GM18873 (cell line): ENCODE data around the gene GALNT9.

Experiments
- ATAC-seq: cut with Tn5 transposase; IDR thresholded peaks from one replicate; pipeline ENCODE4 v1.9.1; 2021; ENCODE audit warnings: mild to moderate bottlenecking, moderate library complexity, moderate number of reproducible peaks; ENCODE audit not compliant: unreplicated experiment, low FRiP score

The GALNT9 gene

DNA sequence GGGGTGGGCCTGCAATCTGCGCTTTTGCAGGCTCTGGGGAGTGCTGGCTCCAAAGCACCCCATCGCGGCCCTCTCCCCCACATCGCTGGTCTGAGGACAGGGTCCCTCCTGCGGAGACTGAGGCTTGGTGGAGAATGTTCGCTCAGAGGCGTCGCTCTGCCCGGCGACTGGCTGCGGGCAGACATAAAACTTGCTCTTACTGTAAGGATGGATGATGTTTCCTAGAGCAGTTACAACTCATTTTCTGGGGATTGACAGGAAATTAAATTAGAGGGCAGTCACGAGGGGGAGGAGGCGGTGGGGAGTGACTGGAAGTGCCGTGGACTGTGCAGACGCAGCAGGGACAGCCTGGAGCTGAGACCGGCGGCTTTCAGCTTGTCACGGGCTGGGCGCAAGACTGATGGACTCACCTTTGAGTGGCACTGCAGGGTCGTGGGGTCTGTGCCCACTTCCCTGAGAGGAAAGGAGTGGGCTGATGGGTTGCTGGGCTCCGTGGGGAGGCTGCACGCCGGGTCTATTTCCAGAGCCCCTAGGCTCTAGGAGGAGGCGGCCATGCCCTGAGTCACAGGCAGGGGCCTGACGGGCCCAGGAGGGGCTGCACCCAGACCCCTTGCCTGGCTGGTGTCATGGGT, 152.4 kb downstream of the GALNT9 start:
- no peak for ATAC-seq

DNA sequence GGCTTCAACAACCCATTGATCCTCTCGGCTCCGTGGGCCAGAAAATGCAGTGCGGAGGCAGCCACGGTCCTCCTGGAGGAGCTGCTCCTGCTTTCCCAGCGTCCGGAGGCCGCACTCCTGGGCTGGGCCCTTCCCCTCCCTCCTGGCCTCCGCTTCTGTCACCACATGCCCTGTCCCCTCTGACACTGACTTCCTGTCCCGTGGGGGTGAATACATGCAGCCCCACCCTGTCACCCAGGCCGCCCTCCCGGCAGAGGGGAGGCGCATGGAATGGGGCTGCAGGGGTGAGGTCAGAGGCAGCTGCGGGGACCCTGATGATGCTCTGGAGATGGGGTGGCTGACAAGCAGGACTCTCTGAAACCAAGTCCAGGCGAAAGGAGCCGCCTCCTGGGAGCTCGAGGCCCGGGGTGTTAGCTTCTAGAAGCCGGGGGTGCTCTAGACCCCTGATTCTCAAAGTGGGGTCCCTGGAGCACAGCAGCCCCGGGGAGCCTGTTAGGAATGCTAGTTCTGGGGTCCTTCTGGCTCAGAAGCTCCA, 152.9 kb downstream of the GALNT9 start:
- no peak for ATAC-seq

DNA sequence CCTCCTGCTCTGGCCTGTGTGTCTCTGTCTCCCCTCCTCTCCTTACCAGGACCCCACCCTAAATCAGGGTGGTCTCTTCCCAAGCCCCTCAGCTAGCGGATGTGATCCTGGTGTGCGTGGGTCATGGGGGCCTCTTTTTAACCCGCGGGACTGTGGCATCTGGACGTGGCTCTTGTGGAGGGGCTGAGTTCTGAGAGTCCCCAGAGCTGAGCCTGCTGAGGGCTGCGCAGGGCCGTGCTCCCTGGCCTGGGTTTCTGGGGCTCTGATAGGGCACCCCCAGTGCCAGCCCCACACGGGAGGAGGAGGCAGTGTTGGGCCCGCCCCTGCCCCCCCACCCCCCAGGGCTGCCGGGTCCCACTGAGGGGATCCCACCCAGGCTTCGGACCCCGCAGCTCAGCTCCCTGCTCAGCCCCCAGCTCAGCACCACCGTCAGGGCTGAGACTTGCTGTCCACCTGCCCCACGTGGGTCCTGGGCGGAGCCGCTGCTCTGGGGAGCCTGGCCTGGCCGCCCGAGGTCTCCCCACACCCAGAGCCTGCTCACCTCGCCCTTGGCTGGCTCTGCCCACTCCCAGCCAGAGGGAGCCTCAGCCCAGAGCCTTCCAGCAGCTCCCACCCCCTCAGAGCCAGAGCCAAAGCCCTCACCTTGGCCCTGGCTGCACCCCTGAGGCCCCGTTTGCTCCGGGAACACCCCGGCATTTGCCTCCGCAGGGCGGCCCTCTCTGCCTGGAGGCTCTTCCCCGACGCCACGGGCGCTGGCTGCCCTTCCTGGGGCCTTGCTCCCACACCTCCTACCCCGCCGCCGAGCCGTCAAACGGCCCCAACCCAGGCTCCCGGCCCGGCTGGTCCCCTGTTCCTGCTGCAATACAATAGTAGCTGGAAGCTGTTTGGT, 153.6 kb downstream of the GALNT9 start:
- ATAC-seq: no peak

DNA sequence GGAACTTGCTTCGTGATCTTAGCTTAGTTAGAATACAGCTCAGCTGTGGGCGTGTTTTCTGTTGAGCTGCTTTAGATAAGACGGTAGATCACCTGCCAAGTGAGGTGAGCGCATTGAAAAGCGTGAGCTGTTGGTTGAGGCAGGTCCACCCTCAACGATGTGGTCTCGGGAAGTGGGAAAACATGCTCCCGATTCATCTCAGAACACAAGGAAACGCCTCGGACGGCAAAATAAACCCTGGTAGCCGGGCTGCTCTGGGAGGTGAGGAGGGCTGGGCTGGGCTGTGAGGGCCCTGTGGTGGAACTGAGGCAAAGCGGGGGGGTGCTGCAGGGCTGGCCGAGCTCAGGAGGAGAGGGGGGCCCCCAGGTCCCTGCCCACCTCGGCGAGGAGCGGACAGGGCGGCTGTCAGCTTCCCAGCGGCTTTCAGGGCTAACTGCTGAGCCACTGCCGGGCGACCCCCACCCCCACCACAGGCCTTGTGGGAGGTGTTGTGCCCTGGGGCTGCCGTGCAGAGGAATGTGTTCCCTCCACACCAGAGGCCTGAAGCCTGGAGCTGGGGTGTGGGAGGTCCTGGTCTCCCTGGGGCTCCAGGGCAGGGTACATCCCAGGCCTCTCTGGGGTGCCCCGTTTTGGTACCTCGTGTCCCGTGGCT, 154.4 kb downstream of the GALNT9 start:
- ATAC-seq: no peak

DNA sequence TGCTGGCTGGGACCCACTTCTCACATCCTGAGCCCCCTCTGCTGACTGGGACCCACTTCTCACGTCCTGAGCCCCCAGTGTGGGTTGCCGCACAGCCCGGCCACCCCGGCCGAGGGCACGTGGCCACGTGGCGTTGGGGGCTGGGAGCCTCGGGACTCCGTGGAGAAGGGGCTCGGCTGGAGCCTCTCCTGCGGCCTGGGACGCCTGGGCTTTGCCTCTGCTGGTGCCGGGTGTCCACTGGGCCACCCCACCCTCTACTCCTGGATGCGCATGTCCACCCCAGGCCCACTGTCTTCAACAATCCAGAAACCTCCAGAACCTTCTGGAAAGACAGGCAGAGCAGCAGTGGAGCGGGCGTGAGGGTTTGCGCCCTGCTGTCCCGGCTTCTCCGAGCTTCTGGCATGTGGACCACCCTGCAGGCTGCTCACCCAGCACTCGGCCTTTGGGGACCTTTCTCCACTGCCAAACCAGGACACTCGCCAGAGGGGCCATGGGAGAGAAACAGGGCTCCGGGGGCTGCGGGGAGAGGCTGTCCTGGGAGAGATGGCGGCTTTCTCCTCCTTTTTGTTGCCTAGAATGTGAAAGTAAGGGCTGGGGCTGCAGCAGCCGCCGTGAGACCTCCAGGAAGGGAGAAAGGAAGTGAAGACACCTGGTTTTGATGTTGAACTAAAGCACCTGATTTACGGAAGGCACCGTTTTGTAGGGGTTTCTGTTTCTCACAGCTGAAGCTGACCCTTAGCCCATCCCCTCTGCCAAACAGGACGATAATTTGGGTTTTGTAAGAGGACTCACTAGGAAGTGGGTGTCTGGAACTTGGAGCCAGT, 155.2 kb downstream of the GALNT9 start:
- ATAC-seq: no peak

DNA sequence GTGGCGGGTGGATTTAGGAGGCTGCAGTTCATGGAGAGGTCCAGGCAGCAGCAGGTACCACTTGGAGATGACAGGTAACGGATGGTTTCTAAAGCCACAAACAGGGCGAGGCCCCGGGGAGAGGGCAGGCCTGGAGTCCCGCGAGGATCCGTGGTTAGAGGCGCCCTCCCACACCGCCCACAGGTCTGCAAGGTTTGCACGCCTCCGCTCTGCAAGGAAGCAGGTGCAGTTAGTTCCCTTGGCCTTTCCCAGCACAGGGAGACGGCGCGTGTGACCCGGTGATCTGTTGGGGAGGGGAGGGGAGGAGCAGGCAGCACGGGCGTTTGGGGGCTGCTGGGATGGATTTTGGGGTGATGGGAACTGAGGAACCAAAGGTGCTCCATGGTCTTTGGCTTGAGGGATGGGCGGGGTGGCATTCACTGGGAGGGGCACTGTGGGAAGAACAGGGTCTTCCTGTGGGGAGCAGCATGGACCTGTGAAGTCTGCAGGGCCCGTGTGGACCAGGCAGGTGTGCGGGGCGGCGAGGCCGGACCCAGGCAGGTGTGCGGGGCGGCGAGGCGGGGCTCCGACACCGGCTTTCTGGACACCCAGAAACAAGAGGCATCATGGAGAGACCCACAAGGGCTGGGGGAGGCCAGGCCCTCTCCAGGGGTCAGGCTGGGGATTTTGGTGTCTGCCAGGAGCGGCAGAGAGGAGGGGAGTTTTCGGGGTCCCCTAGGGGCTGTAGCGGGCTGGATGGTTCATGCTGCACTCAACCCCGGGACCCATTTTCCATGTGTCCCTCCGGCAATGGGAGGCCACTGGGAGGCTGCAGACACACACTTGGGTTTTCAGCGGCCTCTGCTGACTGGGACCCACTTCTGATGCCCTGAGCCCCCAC, 156.0 kb downstream of the GALNT9 start:
- ATAC-seq: no peak

DNA sequence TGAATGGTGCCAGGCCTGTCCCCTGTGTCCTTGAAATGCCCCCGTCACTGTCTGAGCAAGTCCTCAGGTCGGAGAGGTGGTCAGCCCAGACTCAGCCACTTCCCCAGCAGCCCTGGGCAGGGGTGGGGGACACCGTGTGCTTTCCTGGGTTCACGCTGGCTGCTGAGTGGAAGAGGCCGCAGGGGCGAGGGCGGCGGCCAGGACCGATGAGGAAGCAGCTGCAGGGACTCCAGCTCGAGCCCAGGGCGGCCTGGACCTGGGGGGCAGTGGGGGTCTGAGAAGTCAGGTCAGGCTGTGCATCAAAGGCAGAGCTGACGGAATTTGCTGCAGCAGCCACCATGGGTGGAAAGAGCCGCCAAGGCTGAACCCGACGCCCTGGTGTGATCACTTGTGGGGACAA, 156.8 kb downstream of the GALNT9 start:
- no peak for ATAC-seq

DNA sequence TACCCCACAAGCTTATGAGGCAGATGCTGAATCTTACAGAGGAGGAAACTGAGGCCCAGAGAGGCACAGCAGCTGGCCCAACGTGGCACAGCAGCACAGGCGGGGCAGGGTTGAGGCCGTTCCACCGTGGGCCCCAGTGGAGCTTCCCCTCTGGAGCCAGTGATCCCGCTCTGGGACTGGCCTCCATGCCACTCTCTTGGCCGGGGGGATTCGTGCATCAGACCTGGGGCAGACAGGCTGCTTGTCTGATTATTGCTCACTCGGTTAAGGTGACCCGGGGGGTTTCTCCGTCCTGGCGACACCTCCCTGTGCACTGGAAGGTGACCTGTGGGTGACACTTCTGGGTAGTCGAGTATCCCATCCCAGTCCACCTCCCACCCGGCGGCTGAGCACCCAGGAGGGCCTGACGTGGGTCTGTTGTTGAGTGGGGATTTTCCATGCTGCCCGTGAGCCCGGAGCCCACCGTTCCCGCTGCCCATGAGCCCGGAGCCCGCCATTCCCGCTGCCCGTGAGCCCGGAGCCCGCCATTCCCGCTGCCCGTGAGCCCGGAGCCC, 157.3 kb downstream of the GALNT9 start:
- ATAC-seq: no peak

DNA sequence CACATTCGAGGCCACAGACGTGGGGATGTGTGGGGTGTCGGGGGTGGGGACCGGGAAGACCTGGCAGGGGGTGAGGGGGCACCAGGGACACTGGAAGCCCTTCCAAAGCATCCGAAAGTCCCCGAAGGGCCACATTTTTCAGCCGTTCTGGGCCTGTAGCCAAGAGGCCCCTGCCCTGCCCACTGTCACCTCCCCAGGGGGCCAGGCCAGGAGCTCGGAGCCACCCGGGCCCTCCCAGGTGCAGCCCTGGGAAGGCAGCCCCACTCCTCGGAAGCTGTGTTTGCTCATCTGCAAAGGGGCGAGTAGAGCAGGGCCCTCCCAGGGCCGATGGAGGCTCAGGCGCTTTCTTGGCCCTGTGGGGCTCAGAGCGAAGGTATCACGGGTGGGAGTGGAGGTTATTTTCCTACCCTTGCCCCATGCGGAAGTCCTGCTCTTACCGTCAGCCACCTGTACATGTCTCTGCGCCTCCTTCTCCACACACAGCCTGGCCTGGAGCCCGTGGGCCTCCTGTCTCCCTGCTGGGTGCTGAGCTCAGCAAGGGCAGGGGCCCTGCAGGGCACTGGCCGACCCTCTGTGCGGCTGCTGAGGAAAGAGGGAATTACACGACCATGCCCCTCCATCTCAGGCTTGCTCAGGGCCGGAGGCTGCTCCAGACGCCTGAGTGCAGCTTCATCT, 158.0 kb downstream of the GALNT9 start:
- ATAC-seq: no peak

DNA sequence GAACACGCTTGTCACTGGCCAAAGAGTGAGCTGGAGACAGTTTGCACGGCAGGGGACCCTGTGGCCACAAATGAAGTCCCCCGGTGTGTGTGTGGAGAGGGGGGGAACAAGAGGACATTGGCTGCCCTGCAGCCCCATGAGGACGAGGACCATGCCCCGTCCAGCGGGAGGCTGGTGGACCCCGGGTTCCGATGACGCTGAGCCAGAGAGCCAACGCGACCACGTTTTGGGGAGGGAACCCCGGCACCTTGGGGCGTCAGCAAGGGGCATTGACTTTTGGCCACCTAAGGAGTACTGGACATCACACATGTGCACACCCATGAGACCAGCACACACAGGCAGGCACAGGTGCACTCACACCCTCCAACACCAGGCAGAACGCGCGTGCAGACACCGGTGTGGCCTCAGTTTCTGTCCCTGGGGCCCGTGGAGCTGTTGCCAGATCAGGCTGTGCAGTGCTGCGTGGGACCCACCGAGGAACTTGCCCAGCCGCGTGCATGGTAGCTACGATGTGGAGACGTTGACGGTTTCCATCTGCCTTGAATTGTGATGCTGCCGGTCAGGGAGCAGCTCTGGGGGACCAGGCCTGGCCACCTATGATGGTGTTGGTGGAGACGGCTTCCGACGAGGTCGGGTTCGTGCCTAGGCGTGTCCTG, 158.6 kb downstream of the GALNT9 start:
- ATAC-seq: no peak

DNA sequence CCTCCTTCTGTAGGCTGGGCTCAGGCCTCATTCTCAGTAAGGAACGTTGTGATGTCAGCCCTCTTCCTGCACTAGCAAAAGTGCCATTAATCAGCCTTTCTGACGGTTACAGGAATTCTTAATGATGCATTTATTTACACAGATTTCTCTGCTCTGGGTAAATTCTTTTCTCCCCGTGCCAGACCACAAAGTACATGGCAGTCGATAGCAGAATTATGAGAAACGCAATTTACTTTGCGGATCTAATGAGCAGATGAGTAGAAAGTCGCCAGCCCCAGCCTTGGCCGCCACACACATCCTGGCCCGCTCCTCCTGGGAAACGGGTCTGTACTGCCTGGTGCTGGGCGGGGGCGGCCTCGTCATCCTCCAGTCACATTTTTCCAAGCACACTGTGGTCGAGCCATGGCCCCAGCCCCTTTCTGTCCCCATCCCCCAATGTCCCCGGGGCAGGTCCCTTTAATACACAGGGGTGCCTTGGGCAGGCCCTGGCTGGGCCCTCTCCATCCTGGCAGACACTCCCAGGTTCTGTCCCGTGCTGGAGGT, 159.2 kb downstream of the GALNT9 start:
- no peak for ATAC-seq

DNA sequence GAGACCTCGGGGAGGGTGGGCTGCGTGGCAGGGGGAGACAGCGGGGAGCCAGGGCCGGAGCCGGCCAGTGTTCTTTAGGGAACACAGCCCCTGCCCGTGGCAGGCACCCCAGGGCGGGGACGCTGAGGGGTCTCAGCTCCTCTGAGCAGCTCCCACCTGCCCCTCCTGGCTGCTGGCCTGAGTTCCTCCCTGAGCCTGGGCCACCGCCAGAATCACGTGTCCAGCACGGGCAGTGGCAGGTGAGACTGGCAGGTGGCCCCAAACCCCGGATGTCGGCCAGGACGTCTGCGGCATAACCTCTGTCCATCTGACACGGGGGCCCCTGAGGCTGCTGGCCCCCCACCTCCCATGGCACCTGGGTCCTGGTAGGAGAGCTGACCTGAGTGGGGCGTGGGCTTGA, 160.0 kb downstream of the GALNT9 start:
- ATAC-seq: no peak

DNA sequence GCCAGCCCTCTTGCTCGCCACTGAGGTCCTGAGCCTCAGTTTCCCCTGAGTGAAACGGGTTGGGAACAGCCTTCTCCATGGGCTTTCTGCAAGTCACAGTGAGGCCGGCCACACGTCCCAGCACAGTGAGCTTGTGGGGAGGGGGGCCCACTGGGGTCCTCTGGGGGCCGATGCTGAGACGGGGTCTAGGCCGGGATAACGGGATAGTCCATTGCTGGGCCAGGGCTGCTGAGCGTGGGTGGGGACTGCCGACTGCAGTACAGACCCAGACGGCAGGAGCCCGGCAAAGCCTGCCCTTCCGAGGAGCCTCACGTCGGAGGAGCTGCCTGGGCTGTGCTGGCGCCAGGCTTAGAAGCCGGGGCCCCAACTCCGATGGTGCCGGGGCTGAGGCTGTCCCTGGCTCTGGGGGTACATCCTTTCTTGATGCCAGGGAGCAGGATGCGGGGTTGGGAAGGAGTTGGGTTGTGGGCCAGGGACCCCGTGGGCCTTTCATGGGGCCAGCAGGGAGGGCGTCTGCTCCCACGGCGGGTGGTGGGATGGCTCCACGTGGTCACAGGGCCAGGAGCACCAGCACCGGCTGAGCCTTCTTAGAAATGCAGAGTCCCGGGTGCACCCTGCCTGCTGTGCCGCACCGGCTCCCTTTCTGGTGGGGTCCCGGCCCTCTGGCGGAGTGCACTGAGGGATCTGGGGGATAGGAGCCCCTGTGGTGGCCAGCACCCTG, 160.9 kb downstream of the GALNT9 start:
- no peak for ATAC-seq

DNA sequence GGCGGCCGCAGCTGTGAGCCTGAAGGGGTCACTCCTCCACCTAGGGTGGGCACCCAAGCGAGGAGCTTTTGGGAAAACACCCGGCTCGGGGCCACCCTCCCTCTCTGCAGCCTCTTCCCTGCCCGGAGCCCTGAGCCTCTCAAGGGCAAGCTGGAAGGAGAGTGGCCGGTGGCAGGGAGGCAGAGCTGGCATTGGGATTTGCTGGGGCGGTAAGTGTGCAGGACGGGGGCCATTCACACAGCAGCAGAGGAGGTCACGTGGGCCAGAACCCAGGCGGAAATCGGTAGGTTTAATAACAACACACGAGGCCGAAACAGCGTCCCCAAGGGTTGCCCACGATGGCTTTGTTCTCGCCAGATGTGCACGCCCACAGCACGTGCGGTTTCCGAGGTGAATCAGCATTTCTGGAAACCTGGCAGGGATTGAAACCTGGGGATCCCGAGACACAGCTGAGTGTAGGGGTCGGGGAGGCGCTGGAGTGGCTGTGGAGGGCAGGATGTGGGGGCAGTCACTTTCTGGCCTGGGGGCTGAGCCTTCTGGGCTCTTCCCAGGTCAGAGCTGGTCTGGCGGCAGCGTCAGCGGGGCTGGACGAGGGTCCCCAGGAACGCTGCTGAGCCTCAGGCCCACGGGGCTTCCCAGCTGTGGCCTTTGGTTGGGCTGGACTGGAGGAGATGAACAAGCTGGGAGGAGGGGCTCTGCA, 161.6 kb downstream of the GALNT9 start:
- no peak for ATAC-seq

DNA sequence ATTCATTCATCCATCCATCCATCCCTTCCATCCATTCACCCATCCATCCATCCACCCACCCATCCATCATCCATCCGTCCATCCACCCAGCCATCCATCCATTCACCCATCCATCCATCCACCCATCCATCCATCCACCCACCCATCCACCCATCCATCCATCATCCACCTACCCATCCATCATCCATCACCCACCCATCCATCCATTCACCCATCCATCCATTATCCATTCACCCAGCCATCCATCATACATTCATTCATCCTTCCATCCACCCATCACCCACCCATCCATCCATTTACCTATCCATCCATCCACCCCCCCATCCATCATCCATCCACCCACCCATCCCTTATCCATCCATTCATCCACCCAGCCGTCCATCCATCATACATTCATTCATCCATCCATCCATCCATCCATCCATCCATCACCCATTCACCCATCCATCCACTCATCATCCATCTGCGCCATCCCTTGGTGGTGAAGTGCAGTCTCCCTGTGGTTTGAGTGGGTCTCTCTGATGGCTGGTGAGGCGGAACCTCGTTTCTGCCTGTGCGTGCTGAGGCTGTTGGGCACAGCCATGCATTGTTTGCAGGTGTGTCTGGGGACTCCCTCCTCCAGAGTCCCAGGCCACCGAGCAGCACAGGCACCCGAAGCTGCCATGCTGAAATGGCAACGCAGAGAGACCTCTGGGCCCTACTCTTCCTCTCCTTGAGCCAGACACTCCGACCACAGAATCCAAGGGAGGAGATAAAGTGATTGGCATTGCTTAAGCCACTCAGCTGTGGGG, 162.4 kb downstream of the GALNT9 start:
- no peak for ATAC-seq

DNA sequence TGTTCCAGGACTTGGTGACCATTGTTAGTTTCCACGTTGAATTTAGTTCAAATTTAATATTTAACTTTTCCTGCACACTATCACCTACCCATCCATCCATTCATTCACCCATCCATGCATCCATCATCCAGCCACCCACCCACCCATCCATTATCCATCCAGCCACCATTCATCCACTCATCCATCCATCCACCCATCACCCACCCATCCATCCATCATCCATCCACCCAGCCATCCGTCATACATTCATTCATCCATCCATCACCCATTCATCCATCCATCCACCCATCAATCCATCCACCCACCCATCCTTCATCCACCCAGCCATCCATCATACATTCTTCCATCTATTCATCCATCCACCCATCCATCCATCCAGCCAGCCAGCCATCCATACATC, 163.3 kb downstream of the GALNT9 start:
- no peak for ATAC-seq
